ENCODE data around the gene GPC3.

DNA sequence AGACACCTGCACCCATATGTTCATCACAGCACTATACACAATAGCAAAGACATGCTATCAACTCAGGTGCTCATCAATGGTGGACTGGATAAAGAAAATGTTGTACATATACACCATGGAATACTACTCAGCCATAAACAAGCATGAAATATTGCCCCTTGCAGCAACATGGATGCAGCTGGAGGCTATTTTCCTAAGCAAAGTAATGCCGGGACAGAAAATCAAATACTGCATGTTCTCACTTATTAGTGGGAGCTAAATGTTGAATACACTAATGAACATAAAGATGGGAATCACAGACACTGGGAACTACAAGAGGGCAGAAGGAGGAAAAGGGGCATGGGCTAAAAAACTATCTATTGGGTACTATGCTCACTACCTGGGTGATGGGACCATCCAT lies 278.5 kb downstream of the GPC3 start:
- TF ChIP-seq CTCF (IDR thresholded peaks at IDR 0.05): no peak
- no peak for TF ChIP-seq POLR2A (IDR thresholded peaks at IDR 0.05)
- TF ChIP-seq EP300 (IDR thresholded peaks at IDR 0.05): no peak

Measured in stomach (tissue), 4 donors.